HUES64 (cell line): ENCODE results near the gene C16orf74.

ENCODE experiments used
- H3K27ac ChIP-seq: 2 replicates; pipeline ENCODE4 v1.7.0; 2013; ENCODE audit warnings: low read depth, low read length, inconsistent platforms
- H3K27me3 ChIP-seq: 2 replicates; pipeline ENCODE4 v1.6.1; 2013; ENCODE audit warnings: mild to moderate bottlenecking, low read length; ENCODE audit not compliant: insufficient read depth
- H3K36me3 ChIP-seq: 2 replicates; pipeline ENCODE4 v1.6.1; 2013; ENCODE audit warnings: mild to moderate bottlenecking, low read length; ENCODE audit not compliant: insufficient read depth
- H3K4me1 ChIP-seq: 2 replicates; pipeline ENCODE4 v1.6.1; 2013; ENCODE audit warnings: mild to moderate bottlenecking, low read length, moderate library complexity; ENCODE audit not compliant: insufficient read depth
- H3K4me3 ChIP-seq: 2 replicates; pipeline ENCODE4 v1.5.1; 2013; ENCODE audit warnings: mild to moderate bottlenecking, low read length, moderate library complexity
- H3K9ac ChIP-seq: 2 replicates; pipeline ENCODE4 v1.6.1; 2013; ENCODE audit warnings: mild to moderate bottlenecking, low read depth, low read length
- H3K9me3 ChIP-seq: 2 replicates; pipeline ENCODE4 v1.6.1; 2013; ENCODE audit warnings: low read depth, low read length; ENCODE audit not compliant: insufficient read depth
- WGBS: fragments of 150-250, 120-280 bp; methylation state at CpG from one replicate; pipeline ENCODE4 v1.1.7; 2013; ENCODE audit warnings: missing lambda C conversion rate; 5-methylcytosine and 5-hydroxymethylcytosine counted together

C16orf74 gene

DNA sequence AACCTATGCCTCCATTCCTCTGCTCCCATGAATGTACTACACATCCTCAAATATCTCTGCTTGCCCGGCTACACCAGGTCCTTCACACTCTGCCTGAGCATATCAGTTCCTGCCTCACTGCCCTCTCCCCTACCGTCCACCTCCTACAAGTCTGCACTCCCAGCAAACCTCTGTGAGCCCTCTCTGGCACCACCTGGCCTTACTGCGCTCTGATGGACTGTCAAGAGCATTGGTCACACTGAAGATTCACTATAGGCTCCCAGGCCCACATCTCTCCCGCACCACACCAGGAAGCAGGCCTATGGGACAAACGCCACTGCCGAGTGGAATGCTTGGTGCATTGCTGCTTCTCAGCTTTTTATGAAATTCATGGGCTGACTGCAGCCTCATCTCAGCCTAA lies 71.0 kb downstream of the C16orf74 start:
- H3K27ac ChIP-seq: no peak overlapping the region
- no peak overlapping the region for H3K4me3 ChIP-seq
- peaks cover 83% of the 10 kb centered on the region for H3K36me3 ChIP-seq
- H3K9me3 ChIP-seq: no peaks in the 10 kb centered on the region
- no peaks in the 10 kb centered on the region for H3K4me1 ChIP-seq
- no peaks in the 10 kb centered on the region for H3K27me3 ChIP-seq
- H3K9ac ChIP-seq: no peak overlapping the region
- WGBS: 93% methylated on average over 6 of the region's 6 CpGs

DNA sequence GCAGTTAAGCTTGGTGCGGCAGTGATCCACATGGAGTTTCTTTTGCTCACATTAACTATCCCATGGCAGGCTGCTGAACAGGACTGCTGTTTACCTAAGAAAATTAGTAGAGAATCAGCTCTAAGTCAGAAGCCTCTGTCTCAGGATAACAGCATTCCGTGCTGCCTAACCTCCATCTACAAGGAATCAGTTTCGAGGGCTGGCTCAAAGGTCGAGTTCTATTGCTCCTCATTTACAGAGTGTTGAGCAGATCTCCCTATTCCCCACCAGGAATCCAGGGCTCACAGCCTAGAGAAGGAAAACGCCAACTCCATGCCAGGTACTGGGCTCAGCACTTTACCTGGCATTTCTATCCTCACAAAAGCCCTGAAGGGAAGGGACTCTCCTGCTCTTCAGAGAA lies 72.1 kb downstream of the C16orf74 start:
- Histone ChIP-seq H3K9ac (no peak overlapping the region), H3K4me3 (no peak overlapping the region), H3K4me1 (no peaks in the 10 kb centered on the region), H3K27me3 (no peaks in the 10 kb centered on the region), H3K27ac (no peak overlapping the region), H3K36me3 (peaks cover 87% of the 10 kb centered on the region), H3K9me3 (no peaks in the 10 kb centered on the region)
- 94% methylated on average over 5 of the region's 5 CpGs for WGBS

DNA sequence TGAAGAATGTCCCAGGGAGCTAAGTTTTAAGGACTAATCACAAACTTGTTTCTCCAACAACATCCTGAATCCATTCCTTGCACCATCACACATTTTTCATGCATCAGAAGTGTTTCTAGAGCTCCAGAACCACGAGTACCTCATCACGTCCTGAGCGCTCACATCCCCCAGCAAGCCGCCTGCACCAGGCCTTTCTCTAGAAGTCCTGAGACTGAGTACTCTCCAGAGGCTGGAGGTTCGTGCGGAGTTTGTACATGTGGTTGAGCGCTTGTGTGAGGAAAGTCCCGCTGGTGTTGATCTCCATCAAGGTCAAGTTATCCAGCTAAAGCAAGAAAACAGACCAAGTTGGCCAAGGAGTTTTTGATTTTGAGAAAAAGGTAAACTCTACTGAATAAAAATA lies 72.9 kb downstream of the C16orf74 start:
- Histone ChIP-seq H3K36me3 (peaks cover 91% of the 10 kb centered on the region), H3K9ac (no peak overlapping the region), H3K9me3 (no peaks in the 10 kb centered on the region), H3K4me1 (no peaks in the 10 kb centered on the region), H3K27me3 (no peaks in the 10 kb centered on the region), H3K4me3 (no peak overlapping the region), H3K27ac (no peak overlapping the region)
- WGBS: 83% methylated on average over 8 of the region's 8 CpGs

DNA sequence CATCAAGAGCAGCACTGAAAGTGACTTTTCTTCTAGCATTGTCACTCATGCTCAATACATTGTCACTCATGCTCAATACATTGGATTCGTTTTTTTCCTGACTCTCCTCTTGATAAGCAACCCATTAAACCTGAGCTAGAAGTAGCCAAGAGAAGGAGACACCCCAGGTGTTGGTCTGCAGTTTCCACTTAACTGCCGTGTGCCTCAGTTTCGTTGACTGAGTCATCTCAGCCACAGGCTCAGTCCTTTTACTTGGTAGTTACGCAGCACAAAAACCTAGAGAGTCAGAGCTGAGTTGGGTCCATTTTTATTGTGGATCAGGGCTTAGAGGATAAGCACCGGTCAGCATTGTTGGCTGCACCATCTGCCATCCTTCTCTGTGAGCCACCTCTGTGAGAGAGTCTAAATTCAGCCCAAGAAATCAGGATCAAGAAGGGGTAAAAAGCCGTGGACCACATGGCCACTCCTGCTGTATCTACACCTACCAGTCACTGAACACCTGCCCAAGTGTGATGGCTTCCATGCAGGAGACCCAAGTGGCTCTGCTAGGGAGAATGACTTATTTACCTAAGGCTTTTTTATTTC lies 73.4 kb downstream of the C16orf74 start:
- Histone ChIP-seq H3K27ac (no peak overlapping the region), H3K36me3 (peaks cover 97% of the 10 kb centered on the region), H3K4me1 (no peaks in the 10 kb centered on the region), H3K9ac (no peak overlapping the region), H3K27me3 (no peaks in the 10 kb centered on the region), H3K4me3 (no peak overlapping the region), H3K9me3 (no peaks in the 10 kb centered on the region)
- WGBS: 89% methylated on average over 6 of the region's 6 CpGs

DNA sequence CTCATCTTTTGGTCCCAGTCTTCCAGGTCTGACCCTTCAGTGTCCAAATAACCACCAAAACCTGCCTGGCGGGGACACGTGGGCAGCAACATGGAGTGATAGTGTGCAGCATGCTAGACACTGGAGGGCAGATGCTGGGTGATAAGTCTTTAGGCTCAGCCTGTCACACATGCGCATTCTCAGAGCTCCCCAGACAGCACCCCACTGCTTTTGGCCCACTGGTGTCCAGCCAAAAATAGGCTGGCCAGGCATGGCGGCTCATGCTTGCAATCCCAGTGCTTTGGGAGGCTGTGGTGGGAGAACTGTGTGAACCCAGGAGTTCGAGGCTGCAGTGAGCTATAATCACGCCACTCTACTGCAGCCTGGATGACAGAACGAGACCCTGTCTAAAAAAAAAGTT lies 74.4 kb downstream of the C16orf74 start:
- no peak overlapping the region for H3K27ac ChIP-seq
- peaks cover 100% of the 10 kb centered on the region for H3K36me3 ChIP-seq
- no peak overlapping the region for H3K9ac ChIP-seq

DNA sequence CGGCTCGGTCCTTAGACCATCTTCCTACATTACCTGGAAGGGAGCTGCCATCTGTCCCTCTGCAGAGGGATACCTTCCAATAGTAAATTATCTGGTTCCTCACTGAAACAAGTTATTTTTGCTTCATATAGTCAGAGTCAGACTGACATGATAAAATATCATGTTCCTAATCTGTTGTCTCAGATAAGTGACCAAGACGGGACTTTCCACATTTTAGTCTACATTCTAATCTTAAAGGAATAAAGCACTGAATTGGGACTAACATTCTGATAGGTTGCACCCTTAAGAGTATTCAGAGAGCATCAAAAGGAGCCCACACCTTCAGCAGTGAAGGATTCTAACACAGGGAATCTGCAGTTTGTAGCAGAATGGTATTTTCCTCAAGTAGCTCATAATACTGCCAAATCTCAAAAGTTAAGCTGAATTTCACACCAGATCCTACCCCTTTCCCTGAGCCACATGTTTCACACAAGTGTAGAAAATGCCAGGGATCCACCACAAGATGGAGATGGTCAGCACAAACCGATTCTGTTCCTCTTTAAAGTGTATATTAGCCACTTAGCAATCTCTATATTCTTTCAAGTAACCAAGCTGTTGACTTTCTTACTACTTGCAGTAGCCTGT lies 75.5 kb downstream of the C16orf74 start:
- Histone ChIP-seq H3K36me3 (peaks cover 98% of the 10 kb centered on the region), H3K27me3 (no peaks in the 10 kb centered on the region), H3K4me3 (no peak overlapping the region), H3K27ac (no peak overlapping the region), H3K4me1 (no peaks in the 10 kb centered on the region), H3K9ac (no peak overlapping the region), H3K9me3 (no peaks in the 10 kb centered on the region)
- WGBS: 86% methylated on average over 4 of the region's 4 CpGs

More for the DNA sequence above, 74.4 kb downstream of the C16orf74 start:
- Histone ChIP-seq H3K4me3 (no peak overlapping the region), H3K9me3 (no peaks in the 10 kb centered on the region), H3K27me3 (no peaks in the 10 kb centered on the region), H3K4me1 (no peaks in the 10 kb centered on the region)
- 95% methylated on average over 7 of the region's 7 CpGs for WGBS

DNA sequence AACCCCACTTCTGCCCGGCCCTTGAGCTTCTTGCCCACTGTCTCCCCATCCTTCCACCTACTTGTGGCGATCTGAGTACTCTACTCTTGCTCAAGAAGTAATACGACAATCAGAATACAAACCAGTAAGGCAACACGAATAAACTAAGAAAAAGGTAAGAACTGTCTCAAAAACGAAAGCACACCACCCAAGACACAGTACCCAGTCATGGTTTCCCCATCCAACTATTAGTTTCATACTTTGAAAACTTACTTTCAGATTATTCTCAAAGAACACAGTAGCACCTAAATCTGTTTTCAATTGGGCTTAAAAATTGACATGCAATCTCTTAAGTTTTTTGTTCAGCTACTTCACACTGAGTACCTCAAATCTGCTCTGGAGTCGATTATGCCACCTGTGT lies 76.1 kb downstream of the C16orf74 start:
- Histone ChIP-seq H3K36me3 (peaks cover 98% of the 10 kb centered on the region), H3K27me3 (no peaks in the 10 kb centered on the region), H3K4me1 (no peaks in the 10 kb centered on the region), H3K4me3 (no peak overlapping the region), H3K9ac (no peak overlapping the region), H3K27ac (no peak overlapping the region), H3K9me3 (no peaks in the 10 kb centered on the region)
- 90% methylated on average over 6 of the region's 6 CpGs for WGBS

DNA sequence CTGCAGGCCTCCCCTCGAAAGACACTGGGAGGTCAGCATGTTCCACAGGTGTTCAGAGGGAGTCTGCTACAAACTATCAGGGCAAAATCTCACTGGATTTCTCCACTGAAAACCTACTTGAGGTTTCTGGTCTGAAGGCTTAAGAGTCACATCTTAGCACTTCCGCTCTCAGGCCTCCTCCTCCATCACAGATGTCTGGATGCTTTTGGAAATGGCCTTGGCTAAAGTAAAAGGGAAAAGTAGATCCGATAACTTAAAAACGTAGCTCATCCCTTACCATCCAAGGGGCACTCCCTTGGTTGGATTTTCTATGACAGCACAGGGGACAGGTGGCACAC lies 76.5 kb downstream of the C16orf74 start:
- no peak overlapping the region for H3K4me3 ChIP-seq
- no peaks in the 10 kb centered on the region for H3K27me3 ChIP-seq
- H3K9me3 ChIP-seq: no peaks in the 10 kb centered on the region
- H3K4me1 ChIP-seq: no peaks in the 10 kb centered on the region
- H3K36me3 ChIP-seq: peaks cover 98% of the 10 kb centered on the region
- WGBS: 95% methylated on average over 4 of the region's 4 CpGs
- H3K27ac ChIP-seq: no peak overlapping the region
- no peak overlapping the region for H3K9ac ChIP-seq

DNA sequence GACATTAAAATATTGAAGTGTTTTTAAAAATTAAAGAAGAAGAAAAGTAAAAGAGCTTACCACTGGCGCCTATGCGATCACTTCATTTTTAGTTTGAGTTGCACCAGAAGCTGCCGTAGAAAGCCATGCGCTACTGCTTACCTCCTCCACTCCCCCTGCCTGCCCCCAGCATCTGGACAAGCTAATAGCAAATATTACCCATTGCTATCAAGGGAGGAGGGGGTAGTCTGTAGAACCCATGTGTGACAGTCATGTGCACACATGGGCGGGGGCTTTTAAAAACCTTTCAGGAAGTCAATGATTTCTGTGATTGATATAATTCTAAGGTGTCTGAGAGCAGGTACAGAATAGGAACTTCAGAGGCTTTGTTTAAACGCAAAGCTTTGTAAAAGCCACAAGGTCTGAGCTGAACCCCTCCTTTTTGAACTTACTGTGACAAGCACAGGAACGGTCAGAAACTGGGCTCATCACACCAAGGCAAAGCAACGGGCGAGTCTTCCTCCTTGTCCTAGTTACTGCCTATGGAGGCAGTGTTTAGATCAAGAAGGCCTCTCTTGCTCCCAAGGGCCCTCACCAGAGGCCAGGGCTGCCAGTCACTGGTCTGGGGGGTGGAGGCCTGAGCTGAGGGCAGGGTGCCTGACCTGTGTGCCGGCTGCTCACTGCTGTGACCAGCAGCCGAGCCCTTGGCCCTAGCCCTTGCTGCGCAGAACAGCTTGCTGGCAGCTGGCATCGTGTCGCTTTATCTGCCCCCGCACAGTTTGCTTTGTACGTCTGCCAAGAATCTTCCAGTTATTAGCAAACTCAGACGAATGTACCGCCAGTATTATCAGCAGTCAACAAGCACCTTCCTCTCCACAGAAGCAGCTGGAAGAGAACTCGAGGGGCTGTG lies 77.1 kb downstream of the C16orf74 start:
- peaks cover 98% of the 10 kb centered on the region for H3K36me3 ChIP-seq
- 94% methylated on average over 19 of the region's 19 CpGs for WGBS

DNA sequence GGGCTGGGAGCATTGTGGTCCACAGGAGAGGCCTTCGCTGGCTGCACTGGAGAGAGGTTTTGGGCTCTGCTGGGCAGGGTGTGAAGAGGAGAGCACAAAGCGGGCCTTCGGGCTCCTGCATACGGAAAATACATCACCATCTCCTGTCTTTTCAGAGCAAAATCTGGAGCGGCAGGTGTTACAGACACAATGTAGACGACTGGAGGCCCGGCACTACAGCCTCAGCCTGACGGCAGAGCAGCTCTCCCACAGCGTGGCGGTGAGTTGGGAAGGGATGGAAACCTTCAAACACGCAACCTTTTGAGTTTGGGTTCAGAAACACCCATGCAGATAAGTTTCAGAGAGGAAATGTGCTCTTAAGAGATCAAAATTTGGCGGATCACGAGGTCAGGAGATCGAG lies 80.1 kb downstream of the C16orf74 start:
- no peak overlapping the region for H3K4me3 ChIP-seq
- 0 out of 2 replicates have a peak overlapping the region, but pooled peaks have one; percentile 15 for H3K27ac ChIP-seq
- no peaks in the 10 kb centered on the region for H3K27me3 ChIP-seq
- peaks cover 98% of the 10 kb centered on the region for H3K36me3 ChIP-seq
- no peak overlapping the region for H3K9ac ChIP-seq
- WGBS: 96% methylated on average over 14 of the region's 14 CpGs
- no peaks in the 10 kb centered on the region for H3K9me3 ChIP-seq
- H3K4me1 ChIP-seq: no peaks in the 10 kb centered on the region

More for the DNA sequence above, 77.1 kb downstream of the C16orf74 start:
- Histone ChIP-seq H3K4me3 (no peak overlapping the region), H3K27ac (no peak overlapping the region), H3K27me3 (no peaks in the 10 kb centered on the region), H3K4me1 (no peaks in the 10 kb centered on the region), H3K9ac (no peak overlapping the region), H3K9me3 (no peaks in the 10 kb centered on the region)

DNA sequence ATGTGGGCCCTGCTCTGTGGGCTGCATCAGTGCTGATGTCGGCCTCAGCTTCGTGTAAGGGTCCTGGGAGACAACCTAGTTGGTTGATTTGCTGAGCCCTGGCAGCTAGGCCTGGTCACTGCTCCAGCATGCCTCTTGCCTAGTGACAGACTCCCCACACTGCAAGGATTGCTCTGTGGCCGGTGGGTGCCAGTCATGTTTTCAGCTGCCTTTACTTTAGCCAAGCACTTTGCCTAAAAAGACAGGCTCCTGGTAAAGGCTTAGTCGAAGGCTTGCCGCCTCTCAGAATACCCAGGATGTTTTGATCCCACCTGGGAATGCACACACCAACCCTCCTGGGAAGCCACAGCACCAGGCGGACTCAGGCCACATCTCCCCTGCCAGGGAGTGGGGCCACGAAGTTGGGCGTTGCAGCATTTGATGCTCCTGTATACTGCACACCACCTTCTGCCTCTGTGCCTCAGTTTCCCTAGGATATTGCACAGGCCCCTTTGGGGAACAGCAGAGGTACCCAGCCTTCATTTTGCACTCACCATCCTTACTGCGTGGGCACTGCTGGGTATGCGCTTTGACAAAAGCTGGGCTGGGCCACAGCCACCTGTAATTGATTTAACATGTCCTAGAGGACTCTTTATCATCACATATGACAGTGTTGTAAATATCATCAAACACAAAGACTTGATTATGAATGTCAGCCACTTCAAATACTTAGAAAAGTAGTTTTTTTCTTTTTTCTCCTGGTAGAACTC lies 82.0 kb downstream of the C16orf74 start:
- peaks cover 98% of the 10 kb centered on the region for H3K36me3 ChIP-seq
- no peak overlapping the region for H3K4me3 ChIP-seq
- H3K9me3 ChIP-seq: no peaks in the 10 kb centered on the region
- H3K9ac ChIP-seq: no peak overlapping the region
- no peaks in the 10 kb centered on the region for H3K27me3 ChIP-seq
- no peak overlapping the region for H3K27ac ChIP-seq
- H3K4me1 ChIP-seq: no peaks in the 10 kb centered on the region
- WGBS: 97% methylated on average over 10 of the region's 10 CpGs
